Measurements from ENCODE around the gene HOXD12.

HOXD12 gene

DNA sequence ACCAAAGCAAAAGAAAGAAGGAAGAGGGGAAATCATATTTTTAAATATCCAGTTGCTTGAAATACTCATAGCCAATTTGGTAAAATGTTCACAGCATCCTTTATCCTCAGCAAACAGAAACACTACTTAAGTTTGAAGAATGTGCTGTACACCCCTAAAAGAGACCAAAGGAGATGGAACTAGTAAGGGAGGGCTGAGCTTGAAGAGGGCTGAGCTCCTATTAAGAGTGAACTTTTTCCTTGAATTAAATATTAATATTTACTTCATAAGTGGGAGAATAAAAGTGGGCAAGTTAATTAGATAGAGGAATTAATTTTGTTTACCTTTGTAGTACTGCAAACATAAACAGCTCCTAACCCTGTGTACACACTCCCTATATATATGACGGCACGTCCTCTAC, 22.8 kb upstream of the HOXD12 start:
- H3K4me3 ChIP-seq (ENCODE audit: low read length), result no peak overlapping the region
- H3K4me2 ChIP-seq (ENCODE audit: low read length), result no peak overlapping the region
- TF ChIP-seq EZH2phosphoT487 (IDR thresholded peaks at IDR 0.05; ENCODE audit: borderline replicate concordance, low read length), result no peak
- no peak for TF ChIP-seq CTCF (IDR thresholded peaks at IDR 0.05; ENCODE audit: low read depth, low read length, poor library complexity, severe bottlenecking)
- H3K79me2 ChIP-seq (ENCODE audit: control insufficient read depth, low read length), result no peaks in the 10 kb centered on the region
- peaks cover 6% of the 10 kb centered on the region; the same call in 1 of the 2 replicates for H3K9me3 ChIP-seq (ENCODE audit: control insufficient read depth, insufficient read depth, low read length)
- peaks cover 12% of the 10 kb centered on the region for H3K27me3 ChIP-seq (ENCODE audit: control insufficient read depth, low read length)
- no peaks in the 10 kb centered on the region for H3F3A ChIP-seq (ENCODE audit: control insufficient read depth, insufficient read depth)
- H3K27ac ChIP-seq (ENCODE audit: low read depth, low read length), result no peak overlapping the region
- no peaks in the 10 kb centered on the region for H3K9me2 ChIP-seq (replicated peaks; ENCODE audit: control insufficient read depth, low read length)
- no peaks in the 10 kb centered on the region for H3K36me3 ChIP-seq (ENCODE audit: control insufficient read depth, low read length)
- no peaks in the 10 kb centered on the region for H4K20me1 ChIP-seq (ENCODE audit: control insufficient read depth, insufficient read depth, low read depth, low read length)
- H3K4me1 ChIP-seq (ENCODE audit: control insufficient read depth, low read length), result no peaks in the 10 kb centered on the region

DNA sequence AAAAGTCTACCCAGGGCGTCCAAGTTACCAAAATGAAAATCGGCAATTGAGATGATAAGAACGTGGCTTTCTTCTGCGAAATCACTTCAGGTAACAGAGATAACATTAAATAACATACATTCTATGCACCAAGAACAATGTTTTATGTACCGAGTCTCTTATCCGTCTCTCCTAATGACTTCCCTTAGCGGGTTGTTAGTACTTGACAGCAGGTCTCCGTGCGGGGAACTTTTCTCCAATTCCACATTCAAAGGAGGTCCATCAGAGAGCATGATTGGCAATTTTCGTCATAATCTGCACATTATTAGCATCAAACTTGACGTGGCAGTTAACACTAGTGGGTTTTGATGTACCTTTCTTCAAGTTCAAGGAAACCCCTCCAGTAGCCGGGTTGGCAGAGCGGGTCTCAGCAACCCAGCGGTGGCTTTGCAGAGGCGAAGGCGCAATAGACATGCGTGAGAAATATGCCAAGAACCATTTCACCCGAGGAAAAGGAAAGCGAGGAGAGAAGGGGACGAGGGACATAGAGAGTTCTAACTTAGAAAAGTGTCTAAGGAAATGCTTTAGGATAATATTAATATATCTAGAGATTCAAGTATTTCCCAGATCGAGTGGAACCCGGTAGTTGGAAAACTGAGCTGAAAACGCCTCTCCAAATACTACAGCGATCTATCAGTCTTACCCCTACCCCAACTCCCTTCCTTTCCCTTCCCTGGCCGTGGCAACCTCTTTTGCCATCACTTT, 20.9 kb upstream of the HOXD12 start:
- no peaks in the 10 kb centered on the region for H3K4me1 ChIP-seq (ENCODE audit: control insufficient read depth, low read length)
- H3K27ac ChIP-seq (ENCODE audit: low read depth, low read length), result no peak overlapping the region
- H3K4me3 ChIP-seq (ENCODE audit: low read length), result no peak overlapping the region
- H3K27me3 ChIP-seq (ENCODE audit: control insufficient read depth, low read length), result peaks cover 12% of the 10 kb centered on the region
- no peaks in the 10 kb centered on the region for H4K20me1 ChIP-seq (ENCODE audit: control insufficient read depth, insufficient read depth, low read depth, low read length)
- H3K36me3 ChIP-seq (ENCODE audit: control insufficient read depth, low read length), result no peaks in the 10 kb centered on the region
- H3F3A ChIP-seq (ENCODE audit: control insufficient read depth, insufficient read depth), result no peaks in the 10 kb centered on the region
- H3K79me2 ChIP-seq (ENCODE audit: control insufficient read depth, low read length), result no peaks in the 10 kb centered on the region
- H3K9me3 ChIP-seq (ENCODE audit: control insufficient read depth, insufficient read depth, low read length), result peaks cover 6% of the 10 kb centered on the region; the same call in 1 of the 2 replicates
- H3K4me2 ChIP-seq (ENCODE audit: low read length), result no peak overlapping the region
- H3K9me2 ChIP-seq (replicated peaks; ENCODE audit: control insufficient read depth, low read length), result no peaks in the 10 kb centered on the region
- TF ChIP-seq CTCF (IDR thresholded peaks at IDR 0.05; ENCODE audit: low read depth, low read length, poor library complexity, severe bottlenecking), result no peak
- no peak for TF ChIP-seq EZH2phosphoT487 (IDR thresholded peaks at IDR 0.05; ENCODE audit: borderline replicate concordance, low read length)

DNA sequence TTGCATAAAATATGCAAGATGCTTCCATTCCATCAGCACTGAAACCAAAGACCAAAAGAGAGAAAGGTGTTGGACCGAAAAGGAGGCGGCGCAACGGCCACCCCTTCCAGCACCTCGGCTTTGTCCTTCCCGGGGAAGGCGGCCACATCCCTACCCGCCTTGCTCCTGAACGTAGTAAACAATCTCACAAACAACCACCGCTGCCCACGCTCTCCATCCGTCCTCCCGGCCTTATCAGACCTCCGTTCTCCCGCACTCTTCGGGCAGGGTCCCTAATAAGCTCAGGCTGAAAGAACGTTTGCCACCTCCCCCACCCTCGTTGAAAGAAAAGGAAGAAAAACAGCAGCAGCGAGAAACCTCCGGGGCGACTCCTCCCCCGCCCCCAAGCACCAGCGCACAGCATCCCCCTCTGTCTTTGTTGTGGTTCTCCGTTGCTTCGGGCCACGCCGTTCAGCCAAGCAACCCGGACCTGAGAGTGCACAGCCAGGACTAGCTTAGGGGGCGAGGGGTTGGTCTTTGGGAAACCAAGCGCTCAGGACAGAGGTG, 20.2 kb upstream of the HOXD12 start:
- H3K9me3 ChIP-seq (ENCODE audit: control insufficient read depth, insufficient read depth, low read length), result peaks cover 6% of the 10 kb centered on the region; the same call in 1 of the 2 replicates
- H3K27ac ChIP-seq (ENCODE audit: low read depth, low read length), result no peak overlapping the region
- H3F3A ChIP-seq (ENCODE audit: control insufficient read depth, insufficient read depth), result no peaks in the 10 kb centered on the region
- H3K4me3 ChIP-seq (ENCODE audit: low read length), result no peak overlapping the region
- TF ChIP-seq EZH2phosphoT487 (IDR thresholded peaks at IDR 0.05; ENCODE audit: borderline replicate concordance, low read length), result no peak
- TF ChIP-seq CTCF (IDR thresholded peaks at IDR 0.05; ENCODE audit: low read depth, low read length, poor library complexity, severe bottlenecking), result no peak
- no peaks in the 10 kb centered on the region for H3K36me3 ChIP-seq (ENCODE audit: control insufficient read depth, low read length)
- H3K79me2 ChIP-seq (ENCODE audit: control insufficient read depth, low read length), result no peaks in the 10 kb centered on the region
- no peaks in the 10 kb centered on the region for H4K20me1 ChIP-seq (ENCODE audit: control insufficient read depth, insufficient read depth, low read depth, low read length)
- H3K4me1 ChIP-seq (ENCODE audit: control insufficient read depth, low read length), result no peaks in the 10 kb centered on the region
- no peak overlapping the region for H3K4me2 ChIP-seq (ENCODE audit: low read length)
- H3K9me2 ChIP-seq (replicated peaks; ENCODE audit: control insufficient read depth, low read length), result no peaks in the 10 kb centered on the region
- peaks cover 12% of the 10 kb centered on the region for H3K27me3 ChIP-seq (ENCODE audit: control insufficient read depth, low read length)

All from DOHH2 (cell line).